HG02884 (cell line): ENCODE data around the gene CCDC136.

Experiments used
- ATAC-seq: cut with Tn5 transposase; IDR thresholded peaks from one replicate; pipeline ENCODE4 v1.9.1; 2021; ENCODE audit warnings: mild to moderate bottlenecking, moderate library complexity; ENCODE audit not compliant: unreplicated experiment

Gene CCDC136

GRCh38 chr7:128859232-128860157 is 67.7 kb downstream of the CCDC136 start:
- no peak for ATAC-seq

- ATAC-seq = no peak
Measured at GRCh38 chr7:128860158-128861073, 68.6 kb downstream of the CCDC136 start.

GRCh38 chr7:128861957-128862570 is 70.3 kb downstream of the CCDC136 start:
- ATAC-seq = no peak

- peak; percentile 78 for ATAC-seq
Measured at GRCh38 chr7:128862571-128863432, 71.0 kb downstream of the CCDC136 start, which contains the start of gene ATP6V1F. Gene ATP6V1F (plus strand): TSS chr7:128862856. CDS start chr7:128862905, 49 bp downstream.

GRCh38 chr7:128863433-128863989 is 71.7 kb downstream of the CCDC136 start:
- ATAC-seq = peak; percentile 38

- ATAC-seq = no peak
Measured at GRCh38 chr7:128865303-128865702, 73.5 kb downstream of the CCDC136 start.

- ATAC-seq = no peak
Measured at GRCh38 chr7:128865996-128866877, 74.5 kb downstream of the CCDC136 start.

GRCh38 chr7:128867241-128867640 is 75.5 kb downstream of the CCDC136 start:
- ATAC-seq = no peak

GRCh38 chr7:128867842-128868623 is 76.3 kb downstream of the CCDC136 start:
- ATAC-seq = no peak

- ATAC-seq = no peak
Measured at GRCh38 chr7:128868624-128869137, 76.9 kb downstream of the CCDC136 start.

- ATAC-seq = peak; percentile 58
Measured at GRCh38 chr7:128869138-128869943, 77.6 kb downstream of the CCDC136 start.

GRCh38 chr7:128869944-128870285 is 78.1 kb downstream of the CCDC136 start:
- ATAC-seq = no peak

GRCh38 chr7:128871050-128871449 is 79.3 kb downstream of the CCDC136 start:
- ATAC-seq = no peak
